ENCODE measurements around the gene SMIM17.

The SMIM17 gene

DNA sequence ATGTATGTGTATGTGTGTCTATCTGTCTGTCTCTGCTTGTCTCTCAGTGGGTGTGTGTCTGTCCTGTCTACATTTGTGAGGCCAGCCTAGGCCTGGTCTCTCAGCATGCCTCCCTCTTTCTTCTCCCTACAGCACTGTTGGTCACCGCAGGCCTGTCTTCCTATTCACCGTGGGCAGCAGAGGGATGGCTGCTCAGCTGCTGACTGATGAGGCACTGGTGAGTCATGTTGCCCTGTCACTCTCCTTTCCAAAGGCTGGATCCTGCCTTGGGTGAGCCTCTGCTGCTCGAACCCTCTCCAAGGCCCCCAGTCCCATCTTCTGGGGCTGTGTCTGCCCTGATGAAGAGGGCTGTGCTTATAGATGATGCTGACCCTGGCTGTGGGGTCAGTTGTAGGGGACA, 41.6 kb upstream of the SMIM17 start:
- no peak overlapping the region for H3K4me2 ChIP-seq (ENCODE audit: low read length)
- H3K9ac ChIP-seq (ENCODE audit: low read length), result no peak overlapping the region
- no peak overlapping the region for H2AFZ ChIP-seq (ENCODE audit: low read length)
- no peaks in the 10 kb centered on the region for H3F3A ChIP-seq (ENCODE audit: insufficient read depth, low read length)
- H4K20me1 ChIP-seq (ENCODE audit: insufficient read depth, low read length), result no peaks in the 10 kb centered on the region
- no peak overlapping the region for H3K4me3 ChIP-seq (ENCODE audit: low read depth, low read length, poor library complexity, severe bottlenecking)
- H3K4me1 ChIP-seq (ENCODE audit: insufficient read depth, low read length, severe bottlenecking), result no peaks in the 10 kb centered on the region
- peaks cover 45% of the 10 kb centered on the region for H3K36me3 ChIP-seq (ENCODE audit: insufficient read depth, low read length)
- peaks cover 8% of the 10 kb centered on the region for H3K9me3 ChIP-seq (ENCODE audit: low read length)
- H3K79me2 ChIP-seq (ENCODE audit: insufficient read depth, low read length), result no peaks in the 10 kb centered on the region
- H3K27ac ChIP-seq (ENCODE audit: low read depth, low read length, poor library complexity, severe bottlenecking), result no peak overlapping the region
- H3K27me3 ChIP-seq (ENCODE audit: insufficient read depth, low read length), result no peaks in the 10 kb centered on the region
- no peaks in the 10 kb centered on the region for H3K9me2 ChIP-seq (ENCODE audit: low read depth, low read length)
- TF ChIP-seq EZH2 (IDR thresholded peaks at IDR 0.05; ENCODE audit: borderline replicate concordance, low read length), result no peak
- TF ChIP-seq, protein P1, sequence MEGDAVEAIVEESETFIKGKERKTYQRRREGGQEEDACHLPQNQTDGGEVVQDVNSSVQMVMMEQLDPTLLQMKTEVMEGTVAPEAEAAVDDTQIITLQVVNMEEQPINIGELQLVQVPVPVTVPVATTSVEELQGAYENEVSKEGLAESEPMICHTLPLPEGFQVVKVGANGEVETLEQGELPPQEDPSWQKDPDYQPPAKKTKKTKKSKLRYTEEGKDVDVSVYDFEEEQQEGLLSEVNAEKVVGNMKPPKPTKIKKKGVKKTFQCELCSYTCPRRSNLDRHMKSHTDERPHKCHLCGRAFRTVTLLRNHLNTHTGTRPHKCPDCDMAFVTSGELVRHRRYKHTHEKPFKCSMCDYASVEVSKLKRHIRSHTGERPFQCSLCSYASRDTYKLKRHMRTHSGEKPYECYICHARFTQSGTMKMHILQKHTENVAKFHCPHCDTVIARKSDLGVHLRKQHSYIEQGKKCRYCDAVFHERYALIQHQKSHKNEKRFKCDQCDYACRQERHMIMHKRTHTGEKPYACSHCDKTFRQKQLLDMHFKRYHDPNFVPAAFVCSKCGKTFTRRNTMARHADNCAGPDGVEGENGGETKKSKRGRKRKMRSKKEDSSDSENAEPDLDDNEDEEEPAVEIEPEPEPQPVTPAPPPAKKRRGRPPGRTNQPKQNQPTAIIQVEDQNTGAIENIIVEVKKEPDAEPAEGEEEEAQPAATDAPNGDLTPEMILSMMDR (IDR thresholded peaks at IDR 0.05; ENCODE audit: low read length), result no peak

DNA sequence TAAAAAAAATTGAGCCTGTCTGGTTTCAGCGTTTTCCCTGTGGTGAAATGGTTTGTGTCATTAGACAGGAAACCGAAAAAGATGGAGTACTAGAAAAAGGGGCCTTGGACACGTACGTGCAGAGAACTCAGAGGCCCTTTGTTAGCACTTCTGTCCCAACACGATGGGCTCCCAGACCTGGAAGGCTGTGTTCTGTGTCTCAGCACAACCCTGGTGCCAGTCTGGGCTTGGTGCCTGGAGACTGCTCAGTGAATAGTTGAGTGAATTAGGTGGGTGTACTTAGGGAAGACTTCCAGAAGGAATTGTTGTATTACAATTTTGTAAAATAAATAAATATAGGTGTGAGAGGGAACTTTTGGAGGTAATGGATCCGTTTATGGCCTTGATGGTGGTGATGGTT, 39.1 kb upstream of the SMIM17 start:
- Histone ChIP-seq H3K4me3 (ENCODE audit: low read depth, low read length, poor library complexity, severe bottlenecking) (no peak overlapping the region), H3K79me2 (ENCODE audit: insufficient read depth, low read length) (no peaks in the 10 kb centered on the region), H3K27ac (ENCODE audit: low read depth, low read length, poor library complexity, severe bottlenecking) (no peak overlapping the region), H3K9ac (ENCODE audit: low read length) (no peak overlapping the region), H3F3A (ENCODE audit: insufficient read depth, low read length) (no peaks in the 10 kb centered on the region), H3K9me2 (ENCODE audit: low read depth, low read length) (no peaks in the 10 kb centered on the region), H2AFZ (ENCODE audit: low read length) (no peak overlapping the region), H3K9me3 (ENCODE audit: low read length) (peaks cover 15% of the 10 kb centered on the region; the same call in 1 of the 2 replicates), H3K4me2 (ENCODE audit: low read length) (no peak overlapping the region), H3K27me3 (ENCODE audit: insufficient read depth, low read length) (no peaks in the 10 kb centered on the region), H3K36me3 (ENCODE audit: insufficient read depth, low read length) (peaks cover 33% of the 10 kb centered on the region), H3K4me1 (ENCODE audit: insufficient read depth, low read length, severe bottlenecking) (no peaks in the 10 kb centered on the region), H4K20me1 (ENCODE audit: insufficient read depth, low read length) (no peaks in the 10 kb centered on the region)
- TF ChIP-seq EZH2 (IDR thresholded peaks at IDR 0.05; ENCODE audit: borderline replicate concordance, low read length), result no peak
- TF ChIP-seq, protein P1 (IDR thresholded peaks at IDR 0.05; ENCODE audit: low read length), result no peak

DNA sequence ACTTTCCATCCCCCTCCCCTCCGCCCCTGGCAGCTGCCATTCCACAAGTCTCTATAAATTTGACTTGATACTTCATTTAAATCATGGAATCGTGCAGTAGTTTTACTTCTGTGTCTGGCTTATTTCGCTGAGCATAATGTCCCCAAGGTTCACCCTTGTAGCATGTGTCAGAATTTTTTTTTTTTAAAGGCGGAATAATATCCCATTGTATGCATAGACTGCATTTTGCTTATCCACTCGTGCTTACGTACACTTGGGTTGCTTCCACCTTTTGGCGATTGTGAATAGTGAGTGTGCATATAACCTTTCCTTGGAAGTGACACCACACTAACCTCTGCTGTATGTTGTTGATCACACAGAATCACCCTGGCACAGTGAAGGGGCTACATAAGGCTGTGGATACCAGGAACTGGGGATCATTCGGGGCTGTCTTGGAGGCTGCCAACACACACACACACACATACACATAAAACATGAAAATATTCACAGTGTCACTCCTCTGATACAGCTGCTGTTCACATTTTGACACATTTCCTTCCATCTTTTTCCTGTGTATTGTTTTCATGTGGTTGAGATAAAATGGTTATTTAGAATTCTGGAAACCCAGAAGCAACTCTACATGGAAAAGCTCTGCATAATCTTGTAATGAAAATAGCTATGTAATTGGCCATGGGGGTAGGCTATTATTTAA, 34.5 kb upstream of the SMIM17 start:
- no peaks in the 10 kb centered on the region for H3K27me3 ChIP-seq (ENCODE audit: insufficient read depth, low read length)
- no peaks in the 10 kb centered on the region; the same call in none of the 2 replicates for H3K36me3 ChIP-seq (ENCODE audit: insufficient read depth, low read length)
- H3K79me2 ChIP-seq (ENCODE audit: insufficient read depth, low read length), result no peaks in the 10 kb centered on the region
- no peak overlapping the region for H3K4me2 ChIP-seq (ENCODE audit: low read length)
- no peak overlapping the region for H3K4me3 ChIP-seq (ENCODE audit: low read depth, low read length, poor library complexity, severe bottlenecking)
- no peaks in the 10 kb centered on the region for H4K20me1 ChIP-seq (ENCODE audit: insufficient read depth, low read length)
- no peak overlapping the region for H3K9ac ChIP-seq (ENCODE audit: low read length)
- no peaks in the 10 kb centered on the region for H3K9me2 ChIP-seq (ENCODE audit: low read depth, low read length)
- no peak for TF ChIP-seq EZH2 (IDR thresholded peaks at IDR 0.05; ENCODE audit: borderline replicate concordance, low read length)
- TF ChIP-seq, protein P1 (IDR thresholded peaks at IDR 0.05; ENCODE audit: low read length), result no peak
- no peaks in the 10 kb centered on the region for H3F3A ChIP-seq (ENCODE audit: insufficient read depth, low read length)
- H3K9me3 ChIP-seq (ENCODE audit: low read length), result peaks cover 12% of the 10 kb centered on the region; the same call in 1 of the 2 replicates
- H3K4me1 ChIP-seq (ENCODE audit: insufficient read depth, low read length, severe bottlenecking), result no peaks in the 10 kb centered on the region
- no peak overlapping the region for H2AFZ ChIP-seq (ENCODE audit: low read length)
- H3K27ac ChIP-seq (ENCODE audit: low read depth, low read length, poor library complexity, severe bottlenecking), result no peak overlapping the region

Data from OCI-LY1 (cell line).